IMR-90 (cell line): ENCODE measurements around the gene PIGU. TPM values are rescaled to one million over a fixed set of nuclear protein-coding genes. Genes with fewer than 3 reads are reported as not detected.

Source experiments
- ATAC-seq: fragments of 200-7000 bp; cut with Tn5 transposase; 2 replicates; pipeline ENCODE4 v1.9.1; 2020; ENCODE audit warnings: low read depth, mild to moderate bottlenecking, moderate library complexity
- BruUV-seq: library from RNA; stranded (reverse); fragments of 400-500 nt; replicated peaks from 2 replicates; lab custom pipeline; 2021; lab: Mats Ljungman, UMichigan
- CTCF ChIA-PET: fragments of 300-600 bp; formaldehyde crosslinking; extraction: SDS; loops from one replicate; lab custom pipeline; 2021; ENCODE audit warnings: antibody characterized with exemption; lab: Yijun Ruan, JAX
- POLR2A ChIA-PET: fragments of 300-600 bp; sonication (Branson Sonifier 250); formaldehyde crosslinking; loops from one replicate; lab custom pipeline; 2022; ENCODE audit warnings: antibody characterized with exemption; ENCODE audit not compliant: unreplicated experiment; lab: Charles Lee
- DNase-seq: peaks from one replicate; pipeline ENCODE4 v3.0.0; 2013
- H2AFZ ChIP-seq: replicated peaks from 2 replicates; pipeline ENCODE3; 2013; ENCODE audit warnings: low read length, mild to moderate bottlenecking; ENCODE audit not compliant: poor library complexity
- H2AK5ac ChIP-seq: 2 replicates; pipeline ENCODE4 v1.6.1; 2013; ENCODE audit warnings: low read depth, low read length, inconsistent platforms
- H2AK9ac ChIP-seq: replicated peaks from 2 replicates; pipeline ENCODE3; 2013; ENCODE audit warnings: mild to moderate bottlenecking, low read depth, low read length, moderate library complexity; ENCODE audit not compliant: poor library complexity
- H2BK120ac ChIP-seq: 2 replicates; pipeline ENCODE4 v1.6.1; 2013; ENCODE audit warnings: low read depth, low read length, inconsistent platforms
- H2BK15ac ChIP-seq: 3 replicates; pipeline ENCODE4 v1.6.1; 2013; ENCODE audit warnings: low read depth, low read length, inconsistent platforms
- H2BK20ac ChIP-seq: 2 replicates; pipeline ENCODE4 v1.6.1; 2013; ENCODE audit warnings: low read depth, mild to moderate bottlenecking, inconsistent platforms, low read length, moderate library complexity
- H2BK5ac ChIP-seq: 2 replicates; pipeline ENCODE4 v1.6.1; 2013; ENCODE audit warnings: mild to moderate bottlenecking, low read depth, low read length, inconsistent platforms; ENCODE audit not compliant: poor library complexity, severe bottlenecking
- H3K14ac ChIP-seq: replicated peaks from 2 replicates; pipeline ENCODE4 v1.6.1; 2013; ENCODE audit warnings: low read depth, low read length, inconsistent platforms
- H3K18ac ChIP-seq: 2 replicates; pipeline ENCODE4 v1.6.1; 2013; ENCODE audit warnings: low read depth, low read length, control low read depth
- H3K23ac ChIP-seq: 2 replicates; pipeline ENCODE4 v1.6.1; 2013; ENCODE audit warnings: low read depth, low read length, inconsistent platforms
- H3K27ac ChIP-seq: 2 replicates; pipeline ENCODE4 v1.5.1; 2013; ENCODE audit warnings: mild to moderate bottlenecking, control low read depth, low read length; ENCODE audit not compliant: insufficient read depth
- H3K27me3 ChIP-seq: 2 replicates; pipeline ENCODE4 v1.6.1; 2013; ENCODE audit warnings: low read length; ENCODE audit not compliant: control insufficient read depth, insufficient read depth
- H3K36me3 ChIP-seq: 2 replicates; pipeline ENCODE4 v1.6.1; 2013; ENCODE audit warnings: low read length, mixed read lengths; ENCODE audit not compliant: control insufficient read depth, insufficient read depth
- H3K4ac ChIP-seq: 2 replicates; pipeline ENCODE4 v1.6.1; 2013; ENCODE audit warnings: low read depth, low read length, inconsistent platforms
- H3K4me1 ChIP-seq: 2 replicates; pipeline ENCODE4 v1.6.1; 2013; ENCODE audit warnings: low read length, mixed read lengths; ENCODE audit not compliant: control insufficient read depth, insufficient read depth
- H3K4me2 ChIP-seq: 2 replicates; pipeline ENCODE4 v1.6.1; 2013; ENCODE audit warnings: low read depth, mild to moderate bottlenecking, control low read depth, low read length, moderate library complexity
- H3K4me3 ChIP-seq: 2 replicates; pipeline ENCODE4 v1.5.1; 2013; ENCODE audit warnings: low read depth, mild to moderate bottlenecking, control low read depth, low read length, moderate library complexity; ENCODE audit not compliant: insufficient read depth
- H3K56ac ChIP-seq: 2 replicates; pipeline ENCODE4 v1.6.1; 2013; ENCODE audit warnings: low read length, inconsistent platforms; ENCODE audit not compliant: insufficient read depth; ENCODE audit errors: extremely low read depth
- H3K79me1 ChIP-seq, 2 experiments: 2 replicates each; pipeline ENCODE4 v1.6.1; 2013; ENCODE audit warnings: low read length in 2 of 2, inconsistent platforms in 1 of 2, low read depth in 1 of 2
- H3K9ac ChIP-seq: 2 replicates; pipeline ENCODE4 v1.6.1; 2013; ENCODE audit warnings: low read depth, low read length, control low read depth
- H3K9me1 ChIP-seq: 2 replicates; pipeline ENCODE4 v1.6.1; 2013; ENCODE audit warnings: low read length, inconsistent platforms; ENCODE audit not compliant: insufficient read depth
- H3K9me3 ChIP-seq: 2 replicates; pipeline ENCODE4 v1.6.1; 2013; ENCODE audit warnings: low read length; ENCODE audit not compliant: control insufficient read depth, insufficient read depth
- H4K20me1 ChIP-seq: 2 replicates; pipeline ENCODE4 v1.6.1; 2013; ENCODE audit warnings: low read length, inconsistent platforms; ENCODE audit not compliant: insufficient read depth
- H4K5ac ChIP-seq: 2 replicates; pipeline ENCODE4 v1.6.1; 2013; ENCODE audit warnings: mild to moderate bottlenecking, low read depth, low read length, control low read depth
- H4K8ac ChIP-seq, 2 experiments: 2 replicates each; pipeline ENCODE4 v1.6.1; 2013; ENCODE audit warnings: low read depth in 2 of 2, low read length in 2 of 2, control low read depth in 1 of 2, inconsistent platforms in 1 of 2
- H4K91ac ChIP-seq: 2 replicates; pipeline ENCODE4 v1.6.1; 2013; ENCODE audit warnings: low read depth, low read length, inconsistent platforms; ENCODE audit not compliant: insufficient read depth
- BHLHE40 ChIP-seq: fragments of 150-350 bp; IDR thresholded peaks from 2 replicates; pipeline ENCODE4 v1.6.1; 2016; ENCODE audit warnings: mild to moderate bottlenecking, low read depth, low read length
- CEBPB ChIP-seq: IDR thresholded peaks from 2 replicates; pipeline ENCODE4 v1.6.1; 2012; ENCODE audit warnings: low read depth, low read length, improper control_type of control experiment
- CHD1 ChIP-seq: IDR thresholded peaks from 2 replicates; pipeline ENCODE4 v1.6.1; 2012; ENCODE audit warnings: low read depth, low read length, improper control_type of control experiment
- FOS ChIP-seq: fragments of 150-350 bp; IDR thresholded peaks from 2 replicates; pipeline ENCODE4 v1.6.1; 2016; ENCODE audit warnings: low read depth, low read length
- MAFK ChIP-seq: IDR thresholded peaks from 2 replicates; pipeline ENCODE4 v1.6.1; 2012; ENCODE audit warnings: low read depth, low read length, improper control_type of control experiment
- MAZ ChIP-seq: IDR thresholded peaks from 2 replicates; pipeline ENCODE4 v1.6.1; 2012; ENCODE audit warnings: low read depth, mild to moderate bottlenecking, low read length, improper control_type of control experiment, moderate library complexity, borderline replicate concordance
- MXI1 ChIP-seq: IDR thresholded peaks from 2 replicates; pipeline ENCODE4 v1.6.1; 2012; ENCODE audit warnings: low read depth, mild to moderate bottlenecking, low read length, moderate library complexity, borderline replicate concordance
- NFE2L2 ChIP-seq: fragments of 150-350 bp; IDR thresholded peaks from 2 replicates; pipeline ENCODE4 v1.6.1; 2016; ENCODE audit warnings: low read depth, mild to moderate bottlenecking, low read length
- POLR2A ChIP-seq: IDR thresholded peaks from 2 replicates; pipeline ENCODE4 v1.6.1; 2012; ENCODE audit warnings: mild to moderate bottlenecking, low read depth, low read length
- RAD21 ChIP-seq: IDR thresholded peaks from 2 replicates; pipeline ENCODE4 v1.6.1; 2012; ENCODE audit warnings: low read length, improper control_type of control experiment
- RCOR1 ChIP-seq: IDR thresholded peaks from 2 replicates; pipeline ENCODE4 v1.6.1; 2012; ENCODE audit warnings: mild to moderate bottlenecking, low read length, improper control_type of control experiment; ENCODE audit not compliant: insufficient replicate concordance
- RFX5 ChIP-seq: IDR thresholded peaks from 2 replicates; pipeline ENCODE4 v1.8.0; 2012; ENCODE audit warnings: low read depth, mild to moderate bottlenecking, low read length, moderate library complexity
- SMC3 ChIP-seq: fragments of 150-350 bp; IDR thresholded peaks from 2 replicates; pipeline ENCODE4 v1.6.1; 2016; ENCODE audit warnings: low read depth, mild to moderate bottlenecking, antibody characterized with exemption, low read length, moderate library complexity
- WGBS, 2 experiments: methylation state at CpG; one replicate each; pipeline versions ENCODE4 v1.1.5 to v1.1.7; 2013; ENCODE audit warnings: missing lambda C conversion rate in 2 of 2; ENCODE audit not compliant: insufficient read length in 1 of 2; ENCODE audit errors: extremely low coverage in 2 of 2; 5-methylcytosine and 5-hydroxymethylcytosine counted together
- dilution Hi-C: fragments of 300-500 bp; cut with HindIII; formaldehyde crosslinking; loops from one replicate; pipeline ENCODE4 v1.14.3; 2018; ENCODE audit warnings: low sequenced_read_pairs; ENCODE audit not compliant: unreplicated experiment
- in situ Hi-C: fragments of 300-500 bp; cut with MboI; formaldehyde crosslinking; loops from 3 replicates; pipeline ENCODE4 v1.14.3; 2019; ENCODE audit warnings: low sequenced_read_pairs, inconsistent platforms, mixed read lengths
- intact Hi-C: fragments of 100-400 bp; cut with micrococcal nuclease; formaldehyde crosslinking; loops from 2 replicates; pipeline ENCODE4 v1.10.0; 2022
- polyA plus RNA-seq, 3 experiments: library from polyadenylated mRNA; depleted of rRNA; stranded (reverse); fragments of >200 nt; gene quantifications; 2 replicates each; pipeline ENCODE4 v1.2.3, GENCODE V29; 2012; ENCODE audit warnings: low replicate concordance in 1 of 3
- total RNA-seq: library from RNA; depleted of rRNA; stranded (reverse); fragments of >200 nt; gene quantifications from 2 replicates; pipeline ENCODE4 v1.2.3, GENCODE V29; 2012
- TF ChIP-seq, protein P1 (sequence below): fragments of 150-350 bp; IDR thresholded peaks from 2 replicates; pipeline ENCODE4 v1.6.1; 2016; ENCODE audit warnings: low read depth, mild to moderate bottlenecking, low read length, moderate library complexity, borderline replicate concordance
- TF ChIP-seq, protein P2 (sequence below): fragments of 150-350 bp; IDR thresholded peaks from 2 replicates; pipeline ENCODE4 v1.6.1; 2017; ENCODE audit warnings: mild to moderate bottlenecking, antibody characterized with exemption, low read length, low read depth
- TF ChIP-seq, protein P3 (sequence below): conservative IDR thresholded peaks from 2 replicates; pipeline ENCODE4 v1.5.1; 2012; ENCODE audit warnings: mild to moderate bottlenecking, low read depth, low read length, improper control_type of control experiment

PIGU gene
- total and polyA plus RNA-seq, 2 of the 4 experiments (the other 2 are of a cell fraction) = 11.1 to 31.1 TPM

DNA sequence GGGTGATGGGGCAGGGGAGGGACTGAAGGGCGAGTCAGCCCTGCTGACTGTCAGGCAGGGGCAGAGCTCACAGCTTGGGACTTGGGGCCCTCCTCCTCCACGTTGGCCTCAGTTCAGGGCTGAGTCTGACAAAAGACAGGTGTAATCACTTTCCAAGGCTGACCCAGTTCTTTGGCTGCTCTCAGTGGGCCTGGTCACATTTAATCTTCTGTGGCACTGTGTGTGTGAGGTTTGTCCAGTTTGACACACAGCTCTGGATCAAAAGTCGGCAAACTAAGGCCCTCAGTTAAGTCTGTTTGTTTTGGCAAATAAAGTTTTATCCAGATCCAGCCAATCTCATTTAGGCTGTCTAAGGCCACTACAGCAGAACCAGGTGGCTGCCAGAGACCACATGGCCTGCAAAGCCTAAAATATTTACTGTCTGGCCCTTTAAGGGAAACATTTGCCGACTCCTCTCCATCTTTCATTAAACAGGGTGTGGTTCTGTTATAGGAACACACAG is 123.5 kb downstream of the PIGU start:
- ChIA-PET CTCF (no interaction called here), POLR2A (no interaction called here)
- Histone ChIP-seq H4K20me1 (no peaks in the 10 kb centered on the region), H3K4me1 (peaks cover 2% of the 10 kb centered on the region; the same call in 1 of the 2 replicates), H3K4me3 (no peak overlapping the region), H2BK15ac (no peak overlapping the region), H4K5ac (no peak overlapping the region), H3K27ac (no peak overlapping the region), H2AK5ac (0 out of 2 replicates have a peak overlapping the region, but pooled peaks have one; percentile 15), H3K14ac (no peak overlapping the region), H3K56ac (no peak overlapping the region), H4K91ac (no peak overlapping the region), H2BK20ac (no peak overlapping the region), H3K36me3 (no peaks in the 10 kb centered on the region), H3K9me3 (no peaks in the 10 kb centered on the region), H3K4ac (no peak overlapping the region), H3K79me1 (peaks cover 0 to 3% of the 10 kb centered on the region in 2 experiments; a peak in 1 of 4 replicates), H3K9ac (no peak overlapping the region), H3K4me2 (no peak overlapping the region), H2AFZ (peak overlapping the region; percentile 10), H4K8ac (no peak overlapping the region), H3K23ac (no peak overlapping the region), H2BK5ac (no peak overlapping the region), H3K27me3 (no peaks in the 10 kb centered on the region), H2BK120ac (no peak overlapping the region), H2AK9ac (peak overlapping the region; percentile 69), H3K9me1 (0 out of 2 replicates have a peak, but pooled peaks cover 5% of the 10 kb centered on the region), H3K18ac (no peak overlapping the region)
- BruUV-seq = no TSS peak
- intact Hi-C loops (no loop called here), in situ Hi-C loops (no loop called here), dilution Hi-C loops (no loop called here)
- TF ChIP-seq, protein P1, sequence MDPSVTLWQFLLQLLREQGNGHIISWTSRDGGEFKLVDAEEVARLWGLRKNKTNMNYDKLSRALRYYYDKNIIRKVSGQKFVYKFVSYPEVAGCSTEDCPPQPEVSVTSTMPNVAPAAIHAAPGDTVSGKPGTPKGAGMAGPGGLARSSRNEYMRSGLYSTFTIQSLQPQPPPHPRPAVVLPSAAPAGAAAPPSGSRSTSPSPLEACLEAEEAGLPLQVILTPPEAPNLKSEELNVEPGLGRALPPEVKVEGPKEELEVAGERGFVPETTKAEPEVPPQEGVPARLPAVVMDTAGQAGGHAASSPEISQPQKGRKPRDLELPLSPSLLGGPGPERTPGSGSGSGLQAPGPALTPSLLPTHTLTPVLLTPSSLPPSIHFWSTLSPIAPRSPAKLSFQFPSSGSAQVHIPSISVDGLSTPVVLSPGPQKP = no peak
- TF ChIP-seq RAD21 = no peak
- TF ChIP-seq MAFK = no peak
- TF ChIP-seq BHLHE40 = no peak
- TF ChIP-seq RCOR1 = no peak
- no peak for TF ChIP-seq NFE2L2
- TF ChIP-seq, protein P2, sequence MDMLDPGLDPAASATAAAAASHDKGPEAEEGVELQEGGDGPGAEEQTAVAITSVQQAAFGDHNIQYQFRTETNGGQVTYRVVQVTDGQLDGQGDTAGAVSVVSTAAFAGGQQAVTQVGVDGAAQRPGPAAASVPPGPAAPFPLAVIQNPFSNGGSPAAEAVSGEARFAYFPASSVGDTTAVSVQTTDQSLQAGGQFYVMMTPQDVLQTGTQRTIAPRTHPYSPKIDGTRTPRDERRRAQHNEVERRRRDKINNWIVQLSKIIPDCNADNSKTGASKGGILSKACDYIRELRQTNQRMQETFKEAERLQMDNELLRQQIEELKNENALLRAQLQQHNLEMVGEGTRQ = no peak
- no peak for TF ChIP-seq FOS
- TF ChIP-seq CHD1 = no peak
- TF ChIP-seq POLR2A = no peak
- no peak for TF ChIP-seq SMC3
- TF ChIP-seq CEBPB = no peak
- TF ChIP-seq MXI1 = no peak
- no peak for TF ChIP-seq RFX5
- TF ChIP-seq, protein P3, sequence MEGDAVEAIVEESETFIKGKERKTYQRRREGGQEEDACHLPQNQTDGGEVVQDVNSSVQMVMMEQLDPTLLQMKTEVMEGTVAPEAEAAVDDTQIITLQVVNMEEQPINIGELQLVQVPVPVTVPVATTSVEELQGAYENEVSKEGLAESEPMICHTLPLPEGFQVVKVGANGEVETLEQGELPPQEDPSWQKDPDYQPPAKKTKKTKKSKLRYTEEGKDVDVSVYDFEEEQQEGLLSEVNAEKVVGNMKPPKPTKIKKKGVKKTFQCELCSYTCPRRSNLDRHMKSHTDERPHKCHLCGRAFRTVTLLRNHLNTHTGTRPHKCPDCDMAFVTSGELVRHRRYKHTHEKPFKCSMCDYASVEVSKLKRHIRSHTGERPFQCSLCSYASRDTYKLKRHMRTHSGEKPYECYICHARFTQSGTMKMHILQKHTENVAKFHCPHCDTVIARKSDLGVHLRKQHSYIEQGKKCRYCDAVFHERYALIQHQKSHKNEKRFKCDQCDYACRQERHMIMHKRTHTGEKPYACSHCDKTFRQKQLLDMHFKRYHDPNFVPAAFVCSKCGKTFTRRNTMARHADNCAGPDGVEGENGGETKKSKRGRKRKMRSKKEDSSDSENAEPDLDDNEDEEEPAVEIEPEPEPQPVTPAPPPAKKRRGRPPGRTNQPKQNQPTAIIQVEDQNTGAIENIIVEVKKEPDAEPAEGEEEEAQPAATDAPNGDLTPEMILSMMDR = no peak
- TF ChIP-seq MAZ = no peak
- DNase-seq = no peak
- no CpG with 5 or more reads among the region's 4 CpGs for WGBS, 2 experiments
- ATAC-seq = no peak
